K562 (cell line): ENCODE results near the gene PRELID2. TPM values are rescaled to one million over a fixed set of nuclear protein-coding genes. Genes with fewer than 3 reads are reported as not detected.

Source experiments
- DNMT1 ChIP-seq: fragments of 450-650 bp; IDR thresholded peaks from 2 replicates; pipeline ENCODE4 v1.6.1; 2016; ENCODE audit warnings: antibody characterized with exemption, mild to moderate bottlenecking
- NFXL1 ChIP-seq: fragments of 450-650 bp; formaldehyde crosslinking; IDR thresholded peaks from 2 replicates; pipeline ENCODE4 v1.4.0; 2021; ENCODE audit warnings: mild to moderate bottlenecking
- RBM39 ChIP-seq: fragments of 200-400 bp; formaldehyde crosslinking; optimal IDR thresholded peaks from 2 replicates; pipeline ENCODE3; 2018; ENCODE audit warnings: low read depth, low read length
- SP1 ChIP-seq: sonication (generic); formaldehyde crosslinking; IDR thresholded peaks from 2 replicates; pipeline ENCODE4 v1.8.1; 2022; ENCODE audit warnings: mild to moderate bottlenecking, missing genetic modification reagents
- ZBTB8A ChIP-seq: fragments of 450-650 bp; IDR thresholded peaks from 2 replicates; pipeline ENCODE4 v1.6.1; 2018; ENCODE audit warnings: mild to moderate bottlenecking, moderate library complexity; ENCODE audit not compliant: partially characterized antibody
- ZFPM2 ChIP-seq: fragments of 250-450 bp; sonication (Bioruptor Pico); IDR thresholded peaks from 2 replicates; pipeline ENCODE4 v1.5.1; 2022; ENCODE audit warnings: mild to moderate bottlenecking
- ZNF146 ChIP-seq: IDR thresholded peaks from one replicate; pipeline ENCODE4 v1.6.1; 2018; ENCODE audit warnings: missing compliant biosample characterization; ENCODE audit not compliant: unreplicated experiment
- ZNF197 ChIP-seq: fragments of 200-800 bp; sonication (Bioruptor generic); IDR thresholded peaks from 2 replicates; pipeline ENCODE4 v1.6.1; 2016; ENCODE audit warnings: low read depth, missing genetic modification characterization, missing compliant biosample characterization
- ZNF347 ChIP-seq: fragments of 450-650 bp; formaldehyde crosslinking; IDR thresholded peaks from 2 replicates; pipeline ENCODE4 v1.4.0; 2020; ENCODE audit warnings: low read depth, mild to moderate bottlenecking, moderate library complexity
- ZNF644 ChIP-seq: fragments of 200-800 bp; sonication (Bioruptor generic); IDR thresholded peaks from 2 replicates; pipeline ENCODE4 v1.6.1; 2016; ENCODE audit warnings: low read depth, missing genetic modification characterization, missing compliant biosample characterization
- ZNF696 ChIP-seq: fragments of 250-450 bp; sonication (Bioruptor Pico); conservative IDR thresholded peaks from 2 replicates; pipeline ENCODE4 v1.4.0; 2020; ENCODE audit warnings: mild to moderate bottlenecking, moderate library complexity
- ZNF75A ChIP-seq: fragments of 450-650 bp; formaldehyde crosslinking; IDR thresholded peaks from 2 replicates; pipeline ENCODE4 v1.4.0; 2020; ENCODE audit warnings: mild to moderate bottlenecking
- ZNF766 ChIP-seq: fragments of 200-800 bp; sonication (Bioruptor generic); conservative IDR thresholded peaks from 2 replicates; pipeline ENCODE4 v1.6.1; 2016; ENCODE audit warnings: missing genetic modification characterization, missing compliant biosample characterization
- ZNF785 ChIP-seq: fragments of 250-450 bp; sonication (Bioruptor Pico); IDR thresholded peaks from 2 replicates; pipeline ENCODE4 v1.4.0; 2020; ENCODE audit warnings: mild to moderate bottlenecking
- polyA plus RNA-seq, 8 experiments: library from polyadenylated mRNA; depleted of rRNA in 4 of 8; stranded (reverse) in 5 of 8; unstranded in 3 of 8; fragments of >200 nt; fragmentation: Nextera tagmentation in 2 of 8; fragmentation: Illumina TruSeq in 1 of 8; extraction: Ambion mirVana in 2 of 8; extraction: Trizol in 1 of 8; gene quantifications; 2 replicates each; pipeline versions ENCODE4 v1.2.1 to v1.2.3, GENCODE V29; 2011 to 2014; ENCODE audit warnings: inconsistent platforms in 1 of 8, missing spikeins in 1 of 8
- total RNA-seq, 7 experiments: library from RNA; depleted of rRNA in 6 of 7; stranded (reverse); fragments of >200 nt in 6 of 7; fragmentation: Illumina TruSeq in 2 of 7; extraction: Trizol in 2 of 7; gene quantifications; 2 replicates each; pipeline versions ENCODE4 v1.2.1 to v1.2.3, GENCODE V29; 2011 to 2021; ENCODE audit warnings: low replicate concordance in 1 of 7
- TF ChIP-seq, protein P1 (sequence below): fragments of 250-450 bp; sonication (Bioruptor Pico); IDR thresholded peaks from 2 replicates; pipeline ENCODE4 v1.4.0; 2020; ENCODE audit warnings: mild to moderate bottlenecking, moderate library complexity
- TF ChIP-seq, protein P2 (sequence below): fragments of 250-450 bp; sonication (Bioruptor Pico); IDR thresholded peaks from 2 replicates; pipeline ENCODE4 v1.5.0; 2021; ENCODE audit warnings: mild to moderate bottlenecking, moderate library complexity
- TF ChIP-seq, protein P3 (sequence below): fragments of 250-450 bp; sonication (Bioruptor Pico); IDR thresholded peaks from 2 replicates; pipeline ENCODE4 v1.5.1; 2021; ENCODE audit warnings: mild to moderate bottlenecking
- TF ChIP-seq, protein P4 (sequence below): fragments of 250-450 bp; sonication (Bioruptor Pico); IDR thresholded peaks from 2 replicates; pipeline ENCODE4 v1.4.0; 2020; ENCODE audit warnings: mild to moderate bottlenecking, moderate library complexity

The PRELID2 gene
- total and polyA plus RNA-seq, 9 of the 15 experiments (the other 6 are each of a cell fraction or from before 2014, with no cell fraction given) = 6.4 to 68.2 (median 28.8) TPM

DNA sequence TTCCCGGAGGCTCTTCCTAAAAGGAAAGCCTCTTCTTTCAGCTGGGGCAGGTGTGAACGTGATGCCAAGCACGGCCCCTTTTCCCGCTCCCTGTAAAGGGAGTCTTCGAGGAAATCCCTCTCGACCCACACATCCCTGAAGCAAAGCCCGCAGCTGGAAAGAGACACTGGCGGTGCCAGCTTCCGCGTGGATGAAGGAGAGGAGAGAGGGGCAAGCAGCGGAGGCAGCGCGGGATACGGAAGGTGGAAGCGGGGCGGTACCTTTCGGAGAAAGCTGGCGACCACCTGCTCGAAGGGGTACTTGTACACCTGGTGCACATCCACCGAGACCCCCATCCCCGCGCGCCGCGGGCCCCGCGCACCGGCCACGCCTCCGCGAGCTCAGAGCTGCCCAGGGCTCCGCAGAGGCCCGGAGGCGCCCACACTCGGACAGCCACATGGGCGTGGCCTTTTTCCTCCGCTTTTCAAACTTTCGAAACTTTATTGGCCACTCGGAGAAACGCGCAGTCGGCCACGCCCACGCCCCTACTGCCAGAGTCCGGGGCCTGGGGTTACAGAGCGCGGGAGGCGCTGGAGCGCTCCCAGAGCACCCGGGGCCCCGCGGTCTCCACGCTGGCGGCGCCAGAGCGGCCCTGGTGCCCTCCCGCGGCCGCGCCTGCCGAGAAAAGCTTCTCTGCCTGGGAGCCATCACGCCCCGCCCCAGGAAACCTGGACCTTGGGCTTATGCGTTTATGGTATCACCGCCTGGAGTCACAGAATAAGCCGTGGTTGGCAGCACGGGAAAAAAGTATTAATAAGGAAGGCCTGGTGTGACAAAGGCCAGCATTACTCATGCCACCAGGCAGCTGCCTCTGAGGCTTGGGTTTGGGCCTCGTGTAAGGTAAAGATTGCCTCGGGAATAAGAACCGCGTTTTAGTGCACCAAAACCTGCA lies at the start of gene PRELID2 (continued):
- TF ChIP-seq, protein P1, sequence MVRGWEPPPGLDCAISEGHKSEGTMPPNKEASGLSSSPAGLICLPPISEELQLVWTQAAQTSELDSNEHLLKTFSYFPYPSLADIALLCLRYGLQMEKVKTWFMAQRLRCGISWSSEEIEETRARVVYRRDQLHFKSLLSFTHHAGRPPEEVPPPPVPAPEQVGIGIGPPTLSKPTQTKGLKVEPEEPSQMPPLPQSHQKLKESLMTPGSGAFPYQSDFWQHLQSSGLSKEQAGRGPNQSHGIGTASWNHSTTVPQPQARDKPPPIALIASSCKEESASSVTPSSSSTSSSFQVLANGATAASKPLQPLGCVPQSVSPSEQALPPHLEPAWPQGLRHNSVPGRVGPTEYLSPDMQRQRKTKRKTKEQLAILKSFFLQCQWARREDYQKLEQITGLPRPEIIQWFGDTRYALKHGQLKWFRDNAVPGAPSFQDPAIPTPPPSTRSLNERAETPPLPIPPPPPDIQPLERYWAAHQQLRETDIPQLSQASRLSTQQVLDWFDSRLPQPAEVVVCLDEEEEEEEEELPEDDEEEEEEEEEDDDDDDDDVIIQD (CRISPR knock-in tag) = no peak
- TF ChIP-seq ZNF644 (tag) (no peak), ZNF146 (CRISPR knock-in tag) (no peak), ZNF785 (CRISPR knock-in tag) (no peak), RBM39 (no peak), ZFPM2 (CRISPR knock-in tag) (no peak), ZNF75A (no peak), NFXL1 (CRISPR knock-in tag) (no peak), ZNF347 (CRISPR knock-in tag) (no peak), ZNF197 (CRISPR knock-in tag) (no peak), ZNF696 (no peak), SP1 (peak; percentile 100), DNMT1 (no peak), ZBTB8A (no peak), ZNF766 (no peak)
- TF ChIP-seq, protein P2, sequence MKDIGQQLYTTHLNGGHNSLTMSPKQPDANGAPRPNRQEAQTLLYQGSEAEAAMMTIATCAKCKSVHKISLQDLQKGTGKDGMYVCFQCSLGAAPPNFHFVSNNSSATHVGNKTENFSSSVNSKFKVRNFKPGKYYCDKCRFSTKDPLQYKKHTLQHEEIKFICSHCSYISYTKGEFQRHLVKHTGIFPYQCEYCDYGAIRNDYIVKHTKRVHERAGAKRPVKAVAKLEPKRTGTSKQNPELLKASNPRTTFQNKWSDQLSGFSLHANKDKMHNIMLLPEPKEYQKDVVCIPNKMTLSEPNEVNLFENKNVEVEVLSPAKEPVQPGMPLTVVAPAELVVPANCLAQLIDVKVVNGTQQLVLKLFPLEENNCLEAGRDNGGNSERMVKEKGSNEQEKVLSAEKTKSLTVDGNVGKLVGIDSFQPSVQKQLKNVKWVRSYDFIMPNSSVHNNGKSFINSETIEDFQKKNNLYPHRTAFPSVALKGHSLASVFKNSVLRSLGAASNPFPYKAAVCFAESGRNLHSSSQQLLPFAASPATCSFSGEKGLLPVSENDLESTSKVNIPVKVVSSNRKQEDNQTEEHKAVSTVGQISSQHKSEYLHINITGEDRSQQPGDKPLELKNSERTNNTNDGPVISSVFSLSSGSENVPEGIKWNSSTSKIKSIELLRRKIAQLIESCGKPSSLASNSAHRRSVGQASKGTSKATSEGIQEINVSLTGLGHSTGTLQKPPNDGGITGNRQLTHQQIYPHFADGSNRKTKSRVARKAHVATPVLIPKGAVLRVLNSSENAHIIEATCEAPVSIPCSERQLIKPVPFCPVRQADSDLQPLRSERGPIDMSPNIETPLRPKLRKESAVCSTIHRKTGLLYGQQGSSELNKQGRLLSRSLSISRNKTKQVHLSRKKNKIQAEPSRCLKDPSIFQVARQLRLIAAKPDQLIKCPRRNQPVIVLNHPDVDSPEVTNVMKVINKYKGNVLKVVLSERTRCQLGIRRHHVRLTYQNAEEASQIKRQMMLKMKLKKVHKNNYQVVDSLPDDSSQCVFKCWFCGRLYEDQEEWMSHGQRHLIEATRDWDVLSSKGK (CRISPR knock-in tag) = no peak
- TF ChIP-seq, protein P3, sequence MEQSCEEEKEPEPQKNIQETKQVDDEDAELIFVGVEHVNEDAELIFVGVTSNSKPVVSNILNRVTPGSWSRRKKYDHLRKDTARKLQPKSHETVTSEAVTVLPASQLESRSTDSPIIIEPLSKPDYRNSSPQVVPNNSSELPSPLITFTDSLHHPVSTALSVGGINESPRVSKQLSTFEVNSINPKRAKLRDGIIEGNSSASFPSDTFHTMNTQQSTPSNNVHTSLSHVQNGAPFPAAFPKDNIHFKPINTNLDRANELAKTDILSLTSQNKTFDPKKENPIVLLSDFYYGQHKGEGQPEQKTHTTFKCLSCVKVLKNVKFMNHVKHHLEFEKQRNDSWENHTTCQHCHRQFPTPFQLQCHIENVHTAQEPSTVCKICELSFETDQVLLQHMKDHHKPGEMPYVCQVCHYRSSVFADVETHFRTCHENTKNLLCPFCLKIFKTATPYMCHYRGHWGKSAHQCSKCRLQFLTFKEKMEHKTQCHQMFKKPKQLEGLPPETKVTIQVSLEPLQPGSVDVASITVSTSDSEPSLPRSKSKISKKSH (CRISPR knock-in tag) = no peak
- TF ChIP-seq, protein P4, sequence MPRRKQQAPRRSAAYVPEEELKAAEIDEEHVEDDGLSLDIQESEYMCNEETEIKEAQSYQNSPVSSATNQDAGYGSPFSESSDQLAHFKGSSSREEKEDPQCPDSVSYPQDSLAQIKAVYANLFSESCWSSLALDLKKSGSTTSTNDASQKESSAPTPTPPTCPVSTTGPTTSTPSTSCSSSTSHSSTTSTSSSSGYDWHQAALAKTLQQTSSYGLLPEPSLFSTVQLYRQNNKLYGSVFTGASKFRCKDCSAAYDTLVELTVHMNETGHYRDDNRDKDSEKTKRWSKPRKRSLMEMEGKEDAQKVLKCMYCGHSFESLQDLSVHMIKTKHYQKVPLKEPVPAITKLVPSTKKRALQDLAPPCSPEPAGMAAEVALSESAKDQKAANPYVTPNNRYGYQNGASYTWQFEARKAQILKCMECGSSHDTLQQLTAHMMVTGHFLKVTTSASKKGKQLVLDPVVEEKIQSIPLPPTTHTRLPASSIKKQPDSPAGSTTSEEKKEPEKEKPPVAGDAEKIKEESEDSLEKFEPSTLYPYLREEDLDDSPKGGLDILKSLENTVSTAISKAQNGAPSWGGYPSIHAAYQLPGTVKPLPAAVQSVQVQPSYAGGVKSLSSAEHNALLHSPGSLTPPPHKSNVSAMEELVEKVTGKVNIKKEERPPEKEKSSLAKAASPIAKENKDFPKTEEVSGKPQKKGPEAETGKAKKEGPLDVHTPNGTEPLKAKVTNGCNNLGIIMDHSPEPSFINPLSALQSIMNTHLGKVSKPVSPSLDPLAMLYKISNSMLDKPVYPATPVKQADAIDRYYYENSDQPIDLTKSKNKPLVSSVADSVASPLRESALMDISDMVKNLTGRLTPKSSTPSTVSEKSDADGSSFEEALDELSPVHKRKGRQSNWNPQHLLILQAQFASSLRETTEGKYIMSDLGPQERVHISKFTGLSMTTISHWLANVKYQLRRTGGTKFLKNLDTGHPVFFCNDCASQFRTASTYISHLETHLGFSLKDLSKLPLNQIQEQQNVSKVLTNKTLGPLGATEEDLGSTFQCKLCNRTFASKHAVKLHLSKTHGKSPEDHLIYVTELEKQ (CRISPR knock-in tag) = no peak
